NT2/D1 (cell line): ENCODE results near the gene RSPH6A.

Source experiments
- YY1 ChIP-seq: IDR thresholded peaks from 2 replicates; pipeline ENCODE4 v1.6.1; 2011; ENCODE audit not compliant: insufficient read length, insufficient read depth
- ZNF274 ChIP-seq: IDR thresholded peaks from 2 replicates; pipeline ENCODE4 v1.6.1; 2011; ENCODE audit warnings: mild to moderate bottlenecking, low read depth, low read length

DNA sequence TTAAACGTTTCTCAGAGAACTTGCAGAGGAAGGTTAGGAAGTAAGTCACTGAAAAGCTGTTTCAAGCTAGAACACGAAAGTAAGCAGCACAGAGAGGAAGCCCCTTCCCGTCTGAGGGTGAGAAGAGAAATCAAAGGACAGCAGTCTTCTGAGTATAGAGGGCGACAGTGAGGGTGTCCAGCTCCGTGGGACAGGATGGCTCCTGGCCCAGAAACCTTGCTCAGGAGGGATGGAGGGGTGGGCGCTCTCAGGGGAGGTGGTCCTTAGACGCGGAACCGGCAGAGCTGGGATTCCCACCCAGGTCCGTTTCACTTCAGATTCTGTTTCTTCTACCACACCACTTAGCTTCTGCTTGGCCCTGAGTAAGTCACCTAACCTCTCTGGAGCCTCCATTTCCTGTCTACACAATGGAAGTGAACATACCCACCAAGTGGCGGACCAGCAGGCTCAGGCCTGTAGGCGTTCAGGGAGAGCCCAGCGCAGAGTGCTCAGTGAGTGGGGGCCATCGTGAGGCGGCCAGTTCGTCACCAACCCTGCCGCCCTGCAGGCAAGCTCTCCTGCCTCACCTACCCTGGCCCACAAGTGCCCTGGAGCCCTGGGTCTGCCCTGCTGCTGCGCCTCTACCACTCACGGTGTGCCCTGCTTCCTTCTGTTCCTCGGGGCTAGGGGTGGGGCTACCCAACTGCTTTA, 5.5 kb upstream of the RSPH6A start:
- TF ChIP-seq YY1 (no peak), ZNF274 (no peak)
